ENCODE data around the gene PLCB3. TPM values are rescaled to one million over a fixed set of nuclear protein-coding genes. Genes with fewer than 3 reads are reported as not detected.

PLCB3 gene
- total RNA-seq, 1 experiment from 2014 or later, result 40.6 TPM

GRCh38 chr11:64211181-64211872, 40.0 kb upstream of the PLCB3 start:
- H3K27ac Mint-ChIP-seq (ENCODE audit: unreplicated experiment), result no peak overlapping the region
- no peaks in the 10 kb centered on the region for H3K27me3 Mint-ChIP-seq (ENCODE audit: insufficient read depth, unreplicated experiment)
- POLR2A ChIA-PET, result no interaction called here
- Histone ChIP-seq H3K4me3 (ENCODE audit: low read depth, low read length) (no peak overlapping the region), H3K27me3 (replicated peaks; ENCODE audit: control insufficient read depth, insufficient read depth, low read length) (no peaks in the 10 kb centered on the region), H3K4me1 (no peaks in the 10 kb centered on the region), H3K36me3 (ENCODE audit: control insufficient read depth, insufficient read depth, low read length) (no peaks in the 10 kb centered on the region; the same call in none of the 2 replicates), H3K9me3 (no peaks in the 10 kb centered on the region)
- H3K4me3 Mint-ChIP-seq (ENCODE audit: unreplicated experiment), result no peak overlapping the region
- TF ChIP-seq CTCF (IDR thresholded peaks at IDR 0.05; ENCODE audit: insufficient read depth in 1 of 2, low read depth in 1 of 2, low read length in 1 of 2, severe bottlenecking in 1 of 2, unreplicated experiment in 1 of 2), result no peak
- CTCF ChIA-PET, result interaction anchor here (0.5 to 1.0 kb wide), 4 partner anchors 15 to 106 kb away, joined by 3 to 6 read pairs (median 3); partner anchors contain the start of genes PRDX5 and TRMT112
- no TSS peak for BruUV-seq (replicated peaks)
- no peaks in the 10 kb centered on the region for H3K9me3 Mint-ChIP-seq (ENCODE audit: unreplicated experiment)
- intact Hi-C loops (cut with micrococcal nuclease; ENCODE audit: unreplicated experiment), result no loop called here
- peaks cover 50% of the 10 kb centered on the region for H3K36me3 Mint-ChIP-seq (ENCODE audit: insufficient read depth, unreplicated experiment)
- no peaks in the 10 kb centered on the region for H3K4me1 Mint-ChIP-seq (ENCODE audit: low read depth, unreplicated experiment)
- no peak for DNase-seq

GRCh38 chr11:64216879-64217278, 34.5 kb upstream of the PLCB3 start:
- BruUV-seq (replicated peaks), result no TSS peak
- CTCF ChIA-PET, result interaction anchor here (0.6 to 0.7 kb wide), 2 partner anchors 36 to 88 kb away, joined by 3 to 5 read pairs; partner anchors contain the start of gene ESRRA
- no peak overlapping the region for H3K4me3 Mint-ChIP-seq (ENCODE audit: unreplicated experiment)
- POLR2A ChIA-PET, result no interaction called here
- Histone ChIP-seq H3K36me3 (ENCODE audit: control insufficient read depth, insufficient read depth, low read length) (no peaks in the 10 kb centered on the region; the same call in none of the 2 replicates), H3K9me3 (no peaks in the 10 kb centered on the region), H3K4me1 (no peaks in the 10 kb centered on the region), H3K27me3 (replicated peaks; ENCODE audit: control insufficient read depth, insufficient read depth, low read length) (no peaks in the 10 kb centered on the region), H3K4me3 (ENCODE audit: low read depth, low read length) (no peak overlapping the region)
- intact Hi-C loops (cut with micrococcal nuclease; ENCODE audit: unreplicated experiment), result no loop called here
- no peaks in the 10 kb centered on the region for H3K4me1 Mint-ChIP-seq (ENCODE audit: low read depth, unreplicated experiment)
- H3K36me3 Mint-ChIP-seq (ENCODE audit: insufficient read depth, unreplicated experiment), result peaks cover 7% of the 10 kb centered on the region
- H3K27me3 Mint-ChIP-seq (ENCODE audit: insufficient read depth, unreplicated experiment), result no peaks in the 10 kb centered on the region
- TF ChIP-seq CTCF (IDR thresholded peaks at IDR 0.05; ENCODE audit: insufficient read depth in 1 of 2, low read depth in 1 of 2, low read length in 1 of 2, severe bottlenecking in 1 of 2, unreplicated experiment in 1 of 2), result no peak
- no peak overlapping the region for H3K27ac Mint-ChIP-seq (ENCODE audit: unreplicated experiment)
- H3K9me3 Mint-ChIP-seq (ENCODE audit: unreplicated experiment), result no peaks in the 10 kb centered on the region
- DNase-seq, result no peak

- H3K4me3 Mint-ChIP-seq (ENCODE audit: unreplicated experiment), result no peak overlapping the region
- CTCF ChIA-PET, result no interaction called here
- TF ChIP-seq CTCF (IDR thresholded peaks at IDR 0.05; ENCODE audit: insufficient read depth in 1 of 2, low read depth in 1 of 2, low read length in 1 of 2, severe bottlenecking in 1 of 2, unreplicated experiment in 1 of 2), result no peak
Observed at GRCh38 chr11:64218628-64219353, 32.5 kb upstream of the PLCB3 start.

More at GRCh38 chr11:64218628-64219353, 32.5 kb upstream of the PLCB3 start:
- intact Hi-C loops (cut with micrococcal nuclease; ENCODE audit: unreplicated experiment), result no loop called here
- Mint-ChIP-seq H3K27ac (ENCODE audit: unreplicated experiment) (no peak overlapping the region), H3K27me3 (ENCODE audit: insufficient read depth, unreplicated experiment) (no peaks in the 10 kb centered on the region), H3K9me3 (ENCODE audit: unreplicated experiment) (no peaks in the 10 kb centered on the region), H3K36me3 (ENCODE audit: insufficient read depth, unreplicated experiment) (peaks cover 11% of the 10 kb centered on the region), H3K4me1 (ENCODE audit: low read depth, unreplicated experiment) (no peaks in the 10 kb centered on the region)
- Histone ChIP-seq H3K27me3 (replicated peaks; ENCODE audit: control insufficient read depth, insufficient read depth, low read length) (no peaks in the 10 kb centered on the region), H3K36me3 (ENCODE audit: control insufficient read depth, insufficient read depth, low read length) (no peaks in the 10 kb centered on the region; the same call in 1 of the 2 replicates), H3K9me3 (no peaks in the 10 kb centered on the region), H3K4me1 (no peaks in the 10 kb centered on the region), H3K4me3 (ENCODE audit: low read depth, low read length) (no peak overlapping the region)
- no peak for DNase-seq
- no TSS peak for BruUV-seq (replicated peaks)
- POLR2A ChIA-PET, result no interaction called here
